GM19455 (cell line): Measurements from ENCODE around the gene COPB1.

Experiments used
- ATAC-seq: cut with Tn5 transposase; IDR thresholded peaks from one replicate; pipeline ENCODE4 v1.9.1; 2021; ENCODE audit not compliant: unreplicated experiment

COPB1 gene

DNA sequence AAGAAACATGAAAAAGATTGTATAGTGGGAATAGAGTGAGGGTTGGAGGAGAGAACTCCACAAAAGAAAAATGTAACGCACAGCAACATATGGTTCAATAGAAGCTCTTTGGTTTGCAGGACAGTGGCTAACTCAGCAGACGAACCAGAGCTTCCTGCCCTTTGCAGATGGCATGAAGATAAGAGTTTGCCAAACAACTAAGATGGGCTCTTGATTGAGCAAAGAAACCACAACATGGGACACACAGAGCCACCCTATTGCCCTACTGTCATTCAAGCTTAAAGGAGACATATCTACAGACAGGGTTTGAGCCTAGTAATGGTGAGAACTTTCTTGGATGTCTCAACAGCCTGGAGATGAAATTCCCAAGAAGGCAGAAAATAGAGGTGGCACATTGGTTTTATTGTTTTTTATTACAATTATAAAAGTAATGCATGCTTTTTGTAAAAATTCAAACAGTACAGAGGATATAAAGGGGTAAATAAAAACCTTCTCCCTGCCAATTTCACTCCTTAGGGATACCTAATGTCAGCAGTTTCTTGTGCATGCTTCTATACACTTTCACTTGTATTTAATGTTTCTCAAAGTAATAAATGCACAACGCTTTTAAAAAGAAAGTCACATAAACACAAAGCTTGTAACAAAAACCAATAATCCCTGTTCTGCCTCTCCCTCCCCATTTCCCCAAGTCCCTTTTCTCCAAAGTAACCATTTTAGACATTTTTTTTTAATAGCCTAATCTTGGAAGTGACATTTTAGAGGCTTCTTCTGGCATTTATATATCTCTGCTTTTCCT lies 63.7 kb downstream of the COPB1 start:
- ATAC-seq = no peak

DNA sequence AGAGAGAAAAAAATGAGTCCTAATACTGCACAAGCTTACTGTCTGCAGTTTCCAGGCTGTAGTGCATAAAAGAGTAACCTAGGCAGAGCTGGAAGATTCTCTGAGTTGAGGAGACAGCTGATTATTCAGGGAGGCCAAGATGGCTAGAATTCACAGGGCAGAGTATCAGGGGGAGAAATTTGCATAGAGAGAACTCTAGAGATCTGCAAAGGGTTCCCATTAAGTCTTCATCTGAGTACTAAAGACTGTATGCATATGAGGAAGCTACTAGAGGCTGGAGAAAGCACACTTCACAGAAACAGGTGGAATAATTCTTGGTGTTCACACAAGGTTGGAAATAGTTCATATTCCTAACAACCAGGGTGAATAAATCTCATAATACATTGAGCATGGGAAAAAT lies 74.0 kb downstream of the COPB1 start:
- ATAC-seq = no peak

DNA sequence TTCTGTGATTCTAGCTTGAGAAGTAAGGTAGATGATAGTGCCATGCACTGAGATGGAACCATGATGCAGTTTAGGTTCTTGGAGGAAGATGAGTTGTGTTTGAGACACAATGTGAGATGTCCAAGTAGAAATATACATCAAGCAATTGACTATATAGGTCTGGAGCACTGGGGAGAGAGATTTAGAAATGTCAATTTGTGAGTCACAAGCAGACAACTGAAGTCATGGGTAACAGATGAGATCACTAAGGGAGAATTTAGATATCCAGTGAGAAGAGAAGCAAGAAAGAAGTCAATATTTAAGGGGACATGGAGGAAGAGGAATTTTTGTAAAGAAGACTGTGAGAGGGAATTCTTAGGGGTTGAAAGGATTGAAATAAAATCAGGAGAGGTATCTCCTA lies 75.5 kb downstream of the COPB1 start:
- no peak for ATAC-seq

DNA sequence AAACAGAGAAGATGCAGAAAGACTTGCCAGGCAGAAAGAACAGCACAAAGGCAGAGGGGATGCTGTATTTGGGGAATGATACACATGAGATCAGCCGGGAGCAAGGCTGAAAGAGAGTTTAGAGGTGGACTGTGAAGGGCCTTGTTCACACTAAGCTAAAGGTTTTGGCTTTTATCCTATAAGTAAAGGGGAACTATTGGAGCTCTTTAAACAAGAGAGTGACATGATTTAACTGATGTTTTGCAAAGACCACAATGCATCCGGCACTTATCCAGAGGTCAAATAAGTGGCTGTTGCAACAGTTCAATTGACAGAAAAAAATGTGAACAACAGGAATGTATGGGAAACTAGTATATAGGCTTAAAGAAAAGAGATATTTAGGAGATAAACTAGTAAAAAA lies 76.0 kb downstream of the COPB1 start:
- no peak for ATAC-seq

DNA sequence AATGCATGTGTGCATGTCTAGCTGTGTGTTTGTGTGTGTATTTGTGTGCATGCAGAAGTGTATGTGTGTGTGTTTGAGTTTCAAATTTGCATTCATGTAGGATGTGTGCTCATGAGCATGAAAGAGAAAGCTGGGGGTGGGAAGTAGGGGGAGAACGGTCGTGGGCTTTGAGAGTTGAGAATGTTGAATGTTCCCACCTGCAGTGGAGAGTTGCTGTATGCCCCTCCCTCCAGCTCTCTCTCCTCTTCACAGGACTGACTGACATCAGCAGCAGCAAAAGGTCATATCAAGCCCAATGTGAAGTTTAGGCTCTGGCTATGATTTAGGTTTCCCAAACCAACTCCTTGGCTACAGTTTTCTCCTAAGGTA lies 76.8 kb downstream of the COPB1 start:
- no peak for ATAC-seq

- ATAC-seq = no peak
Measured at GRCh38 chr11:14422052-14422813, 77.4 kb downstream of the COPB1 start.

GRCh38 chr11:14420223-14420622 lies 79.4 kb downstream of the COPB1 start:
- ATAC-seq = no peak

DNA sequence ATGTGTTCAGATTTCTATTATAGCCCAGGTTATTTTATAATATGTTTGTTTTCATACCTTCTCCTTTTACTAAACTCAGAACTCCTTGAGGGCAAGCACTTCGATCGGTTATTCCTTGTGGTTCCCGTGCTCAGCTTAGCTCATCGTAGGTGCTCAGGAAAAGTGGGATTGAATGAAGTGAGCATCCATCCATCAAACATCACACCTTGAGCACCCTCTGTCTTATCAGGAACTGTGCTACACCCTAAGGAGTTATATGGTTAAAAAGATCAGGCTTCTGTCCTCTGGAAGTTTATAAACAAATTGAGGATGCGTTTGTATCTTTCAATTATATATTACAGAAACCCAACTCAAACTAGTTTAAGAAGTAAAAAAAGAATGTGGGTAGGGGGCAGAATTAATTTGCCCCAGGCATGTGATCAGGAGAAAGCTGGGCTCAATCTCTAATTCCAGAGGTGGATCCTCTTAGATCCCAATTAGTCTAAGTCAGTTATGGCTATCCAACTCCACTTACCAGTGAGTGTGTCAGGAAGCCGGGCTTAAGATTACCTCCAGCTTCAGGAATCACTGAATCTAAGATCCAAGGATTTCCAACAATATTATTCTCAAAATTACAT lies 80.7 kb downstream of the COPB1 start:
- no peak for ATAC-seq

DNA sequence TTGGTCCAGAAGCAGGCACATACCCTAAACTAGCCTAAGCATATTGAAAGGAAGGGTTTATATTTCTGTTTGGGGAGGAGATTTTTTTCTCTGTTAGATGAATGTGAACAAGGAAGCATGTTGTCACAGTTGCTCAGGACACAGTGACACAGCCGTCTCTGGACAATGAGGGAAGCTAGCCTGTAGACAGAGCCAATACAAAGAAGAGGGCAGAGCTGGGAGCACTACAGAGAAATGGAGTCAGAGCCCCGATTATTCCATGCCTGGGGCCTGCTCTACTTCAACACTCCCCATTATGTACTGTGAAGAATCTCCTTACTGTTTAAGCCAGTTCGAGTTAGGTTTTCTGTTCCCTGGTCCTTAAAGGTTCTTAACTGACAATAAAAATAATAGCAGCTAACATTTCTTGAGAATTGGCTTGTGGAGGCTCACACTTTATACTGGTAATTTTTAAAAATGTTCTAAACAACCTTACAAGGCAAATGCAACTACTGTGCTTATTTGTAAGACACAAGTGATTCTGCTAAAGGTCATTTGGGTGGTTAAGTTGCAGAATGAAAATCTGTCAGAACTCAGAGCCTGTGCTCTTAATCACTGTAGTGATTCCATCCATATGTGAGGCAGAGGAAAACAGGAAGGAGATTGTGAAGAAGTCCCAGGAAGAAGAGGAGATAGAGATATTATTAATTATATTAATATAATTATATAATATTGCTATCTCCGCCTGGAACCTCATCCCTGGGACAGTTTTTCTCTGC lies 81.8 kb downstream of the COPB1 start:
- ATAC-seq = no peak

DNA sequence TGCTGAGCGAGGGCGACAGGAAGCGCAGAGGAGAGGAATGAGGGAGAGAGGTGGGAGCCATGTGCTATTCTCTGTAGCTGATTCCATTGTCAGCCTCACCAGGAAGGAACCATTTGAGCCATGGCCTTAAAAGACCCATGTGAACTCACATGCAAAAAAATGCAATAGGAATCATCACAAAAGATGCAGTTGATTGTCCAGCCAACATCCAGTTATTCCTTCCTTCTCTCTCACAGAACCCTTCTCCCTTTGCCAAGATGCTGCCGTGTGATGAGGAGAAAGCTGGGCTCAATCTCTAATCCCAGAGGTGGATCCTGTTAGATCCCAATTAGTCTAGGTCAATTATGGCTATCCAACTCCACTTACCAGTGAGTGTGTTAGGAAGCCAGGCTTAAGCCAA lies 82.4 kb downstream of the COPB1 start:
- ATAC-seq = no peak

GRCh38 chr11:14414470-14415461 lies 84.8 kb downstream of the COPB1 start:
- ATAC-seq = peak; percentile 48

DNA sequence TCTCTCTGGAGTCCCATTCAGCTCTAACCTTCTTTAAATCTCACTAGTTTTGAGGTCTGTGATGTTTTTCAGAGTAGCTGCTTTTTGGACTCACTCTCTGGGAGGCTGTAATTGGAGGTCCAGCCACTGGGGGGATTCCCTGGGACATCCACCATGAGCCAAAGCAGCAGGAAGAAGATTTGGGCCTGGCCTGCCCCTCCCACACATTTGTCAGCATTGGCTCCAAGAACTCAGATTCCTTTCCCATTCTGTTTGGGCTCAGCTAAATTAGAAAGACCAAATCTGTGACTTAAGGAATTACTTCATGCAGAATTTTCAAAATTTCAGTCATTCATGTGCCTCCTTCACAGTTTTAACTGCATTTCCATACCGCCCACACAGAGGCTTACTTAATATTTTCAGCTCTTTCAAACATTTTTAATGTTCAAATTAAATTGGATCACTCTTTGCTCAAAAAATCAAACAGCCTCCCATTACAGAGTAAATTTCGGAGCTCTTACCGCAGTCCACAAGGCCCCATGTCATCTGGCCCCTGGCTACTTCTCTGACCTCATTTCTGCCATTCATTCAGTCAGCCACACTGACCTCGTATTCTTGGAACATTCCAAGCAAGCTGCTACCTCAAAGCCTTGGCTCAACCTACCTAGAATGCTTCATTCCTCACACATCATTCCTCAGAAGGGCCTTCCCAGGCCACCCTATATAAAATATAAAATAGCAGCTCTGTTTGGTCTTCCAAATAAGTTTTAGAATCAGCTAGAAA lies 86.1 kb downstream of the COPB1 start:
- ATAC-seq = no peak

DNA sequence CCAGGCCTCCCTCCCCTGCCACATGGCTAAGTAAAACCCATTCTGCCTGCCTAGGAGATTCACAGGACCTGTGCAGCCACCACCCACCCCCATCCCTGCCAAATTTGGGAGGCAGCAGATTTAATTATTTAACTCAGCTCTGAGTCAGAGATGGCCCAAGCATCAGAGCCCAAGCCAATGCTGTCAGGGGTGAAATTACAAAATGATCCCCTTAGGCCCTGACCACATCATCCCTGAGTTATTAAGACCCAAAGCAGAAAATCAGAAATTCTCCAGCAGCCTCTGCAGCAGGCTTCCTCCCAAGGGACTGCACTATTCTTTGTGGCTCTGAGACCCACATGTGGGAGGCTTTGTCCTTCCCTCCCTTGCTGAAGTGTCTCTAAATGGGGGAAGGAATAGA lies 87.8 kb downstream of the COPB1 start:
- no peak for ATAC-seq

GRCh38 chr11:14409891-14410290 lies 89.7 kb downstream of the COPB1 start:
- no peak for ATAC-seq

DNA sequence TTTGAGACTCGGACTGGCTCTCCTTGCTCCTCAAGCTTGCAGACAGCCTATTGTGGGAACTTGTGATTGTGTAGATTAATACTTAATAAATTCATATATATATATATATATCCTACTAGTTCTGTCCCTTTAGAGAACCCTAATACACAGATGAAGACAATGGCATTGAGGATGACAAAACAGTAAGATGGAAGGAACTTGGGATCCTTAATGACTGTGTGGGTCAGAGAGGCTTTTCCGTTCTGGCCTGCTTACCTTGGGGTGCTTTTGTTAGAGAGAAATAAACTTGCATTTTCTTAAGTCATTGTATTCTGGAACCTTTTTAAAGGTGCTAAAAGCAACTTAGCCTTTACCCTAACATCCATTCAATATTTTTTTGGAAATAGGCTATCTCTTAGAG lies 91.0 kb downstream of the COPB1 start:
- no peak for ATAC-seq
